Stimulated activated CD8-positive, alpha-beta memory T cell treated with anti-CD3 and anti-CD28 coated beads, Interleukin-15, amount 100 ng/mL, for 4 hours (primary cell): ENCODE results near the gene PITPNC1.
A peak's percentile ranks its signal among the peaks of the same experiment; 100 is the strongest.

Experiments
- DNase-seq, 2 donors: peaks; one replicate each; pipeline ENCODE4 v3.0.0-alpha.2; 2020; ENCODE audit warnings: low read depth in 2 of 2

PITPNC1 gene

DNA sequence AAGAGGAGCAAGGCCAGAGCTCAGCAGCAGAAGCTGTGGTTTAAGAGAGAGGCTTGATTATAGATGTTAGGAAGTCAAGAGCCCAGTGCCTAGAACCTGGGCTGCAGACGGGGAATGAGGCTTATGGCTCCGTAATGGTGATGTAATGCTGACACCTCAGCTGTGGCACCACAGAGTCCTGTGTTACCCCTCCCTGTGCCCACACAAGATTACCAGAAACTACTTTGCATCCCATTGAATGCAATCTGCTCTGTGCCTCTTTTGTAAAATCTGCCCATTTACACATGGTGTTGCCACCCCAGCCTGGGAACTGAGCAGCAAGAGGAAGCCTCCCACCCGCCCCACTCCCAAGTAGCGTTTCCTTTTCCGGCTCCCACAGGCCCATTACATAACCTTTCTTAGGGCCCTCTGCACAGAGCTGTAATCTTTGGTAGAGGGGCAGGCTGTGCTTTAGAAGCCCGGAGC is 57.0 kb downstream of the PITPNC1 start:
- peak; percentile 29 to 33 for DNase-seq

GRCh38 chr17:67435122-67435521 is 58.0 kb downstream of the PITPNC1 start:
- peak; percentile 16 to 34 for DNase-seq

GRCh38 chr17:67435786-67436185 is 58.7 kb downstream of the PITPNC1 start:
- DNase-seq: no peak

GRCh38 chr17:67436233-67436632 is 59.2 kb downstream of the PITPNC1 start:
- DNase-seq: no peak

DNA sequence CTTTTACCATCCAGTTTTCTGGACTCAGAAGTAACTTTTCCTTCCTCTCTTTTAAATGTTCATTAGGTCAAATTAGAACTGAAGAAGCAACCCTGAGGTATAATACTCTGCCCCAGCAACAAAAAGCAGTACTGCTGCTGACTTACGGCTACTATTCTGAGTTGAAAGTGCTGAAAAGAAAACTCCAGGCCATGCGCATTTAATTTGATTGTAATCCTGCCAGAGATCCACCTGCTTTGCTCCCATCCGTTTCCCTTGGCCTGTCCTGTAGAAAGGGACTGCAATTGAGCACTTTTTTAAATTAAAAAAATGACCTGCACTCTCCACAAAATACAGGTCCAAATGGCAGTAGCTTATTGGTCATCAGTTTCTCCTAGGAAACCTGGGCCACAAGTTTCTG is 61.6 kb downstream of the PITPNC1 start:
- no peak for DNase-seq

GRCh38 chr17:67439269-67439668 is 62.2 kb downstream of the PITPNC1 start:
- DNase-seq: no peak

- no peak for DNase-seq
Measured at GRCh38 chr17:67440277-67441051, 63.4 kb downstream of the PITPNC1 start.

GRCh38 chr17:67441052-67441895 is 64.2 kb downstream of the PITPNC1 start:
- peak; percentile 57 to 76 for DNase-seq

- no peak for DNase-seq
Measured at GRCh38 chr17:67441896-67442219, 64.8 kb downstream of the PITPNC1 start.

GRCh38 chr17:67442787-67443624 is 65.9 kb downstream of the PITPNC1 start:
- DNase-seq: no peak

GRCh38 chr17:67443931-67444595 is 67.0 kb downstream of the PITPNC1 start:
- no peak for DNase-seq

- DNase-seq: no peak
Measured at GRCh38 chr17:67448449-67448848, 71.4 kb downstream of the PITPNC1 start.

GRCh38 chr17:67449065-67449464 is 72.0 kb downstream of the PITPNC1 start:
- no peak for DNase-seq

DNA sequence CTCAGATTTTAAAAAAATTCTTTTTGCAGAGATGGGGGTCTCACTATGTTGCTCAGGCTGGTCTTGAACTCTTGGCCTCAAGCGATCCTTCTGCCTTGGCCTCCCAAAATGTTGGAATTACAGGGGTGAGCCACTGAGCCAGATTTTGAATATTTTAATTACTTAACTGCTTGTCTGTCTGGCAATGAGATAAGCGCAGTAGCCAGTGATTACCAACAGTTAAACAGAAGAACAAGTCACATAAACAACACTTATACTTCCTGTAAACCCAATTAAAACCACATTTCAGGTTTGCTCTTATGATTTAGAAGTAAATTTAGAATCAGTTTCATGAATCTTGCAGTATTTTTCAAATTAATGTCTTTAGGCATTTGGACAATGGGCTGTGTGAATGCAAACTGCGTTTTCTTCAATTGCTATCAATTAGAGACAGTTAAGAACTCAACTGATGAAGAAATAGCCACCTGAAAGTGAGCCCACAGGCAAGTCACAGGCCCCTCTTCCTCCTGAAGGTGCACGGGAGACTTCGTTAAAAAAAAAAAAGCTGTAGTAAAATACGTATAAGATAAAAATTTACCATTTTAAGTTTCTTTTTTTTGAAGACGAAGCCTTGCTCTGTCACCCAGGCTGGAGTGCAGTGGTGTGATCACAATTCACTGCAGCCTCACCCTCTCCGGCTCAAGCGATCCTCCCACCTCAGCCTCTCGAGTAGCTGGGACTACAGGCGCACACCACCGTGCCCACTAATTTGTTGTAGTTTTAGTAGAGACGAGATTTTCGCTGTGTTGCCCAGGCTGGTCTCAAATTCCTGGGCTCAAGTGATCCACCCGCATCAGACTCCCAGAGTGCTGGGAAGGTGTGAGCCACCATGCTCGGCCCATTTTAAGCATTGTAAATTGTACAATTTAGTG is 73.0 kb downstream of the PITPNC1 start:
- DNase-seq: no peak

DNA sequence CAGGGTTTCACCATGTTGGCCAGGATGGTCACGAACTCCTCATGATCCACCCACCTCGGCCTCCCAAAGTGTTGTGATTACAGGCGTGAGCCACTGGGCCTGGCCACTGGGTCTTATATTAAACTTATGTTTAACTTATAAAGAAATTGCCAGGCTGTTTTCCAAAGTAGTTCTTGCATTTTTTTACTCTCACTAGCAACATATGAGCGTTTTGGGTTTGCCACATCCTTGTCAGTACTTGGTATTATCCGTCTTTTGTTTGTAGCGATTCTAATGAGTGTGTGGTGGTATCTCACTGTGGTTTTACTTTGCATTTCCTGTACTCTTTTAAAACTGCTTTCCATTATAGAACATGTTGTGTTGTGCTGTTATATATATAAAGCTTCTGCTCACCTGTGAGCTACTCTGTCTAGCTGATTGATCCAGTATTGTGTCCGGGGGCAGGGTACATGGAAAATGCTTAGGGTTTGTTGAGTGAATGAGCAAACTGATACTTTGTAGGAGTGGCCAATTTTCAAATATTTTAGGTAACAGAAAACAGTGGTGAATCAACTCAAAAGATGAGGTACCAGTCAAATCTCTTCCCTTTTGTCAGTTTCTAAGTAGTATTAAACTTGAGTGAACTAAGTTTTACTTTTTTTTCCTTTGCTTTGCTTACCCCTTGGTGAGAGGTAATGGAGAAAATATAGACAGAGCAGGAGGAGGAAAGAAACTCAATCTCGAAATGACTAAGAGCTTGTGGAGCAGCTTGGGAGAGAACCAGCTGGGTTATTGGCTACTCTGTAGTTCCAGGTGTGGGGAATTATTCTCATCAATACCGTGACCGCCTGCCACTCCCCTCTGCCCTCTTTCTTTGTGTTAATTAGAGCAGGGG is 75.8 kb downstream of the PITPNC1 start:
- DNase-seq: no peak

DNA sequence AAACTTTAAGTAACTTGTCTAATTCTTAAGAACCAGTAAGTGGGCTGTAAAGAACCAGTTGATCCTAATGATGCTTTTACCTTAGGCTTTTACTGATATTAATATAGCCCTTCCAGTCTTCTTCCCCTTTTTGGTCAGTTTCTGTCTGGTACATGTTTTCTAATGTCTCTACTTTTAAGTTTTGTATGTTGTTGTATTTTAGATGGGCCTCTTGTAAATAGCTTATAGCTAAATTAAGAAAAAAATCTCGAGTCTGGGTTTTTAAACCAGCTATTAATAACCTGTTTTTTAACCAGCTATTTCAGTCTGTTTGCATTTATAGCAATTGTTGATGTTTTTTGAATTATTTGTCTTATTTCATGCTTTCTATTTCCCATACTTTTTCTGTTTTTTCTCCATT is 79.0 kb downstream of the PITPNC1 start:
- DNase-seq: no peak

DNA sequence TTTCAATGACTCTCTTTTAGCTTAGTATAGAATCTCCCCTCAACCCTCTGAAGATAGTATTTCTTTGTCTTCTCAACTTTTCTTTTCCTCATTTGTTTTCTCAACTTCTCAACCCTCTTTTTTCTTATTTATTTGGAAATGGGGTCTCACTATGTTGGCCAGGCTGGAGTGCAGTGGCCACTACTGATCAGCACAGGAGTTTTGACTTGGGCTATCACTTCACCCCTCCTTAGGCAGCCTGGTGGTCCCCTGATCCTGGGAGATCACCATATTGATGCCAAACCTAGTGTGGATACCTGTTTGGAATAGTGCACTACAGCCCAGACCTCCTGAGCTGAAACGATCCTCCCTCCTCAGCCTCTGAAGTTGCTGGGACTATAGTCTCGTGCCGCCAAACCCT is 79.8 kb downstream of the PITPNC1 start:
- DNase-seq: no peak

GRCh38 chr17:67458203-67458602 is 81.1 kb downstream of the PITPNC1 start:
- DNase-seq: no peak

GRCh38 chr17:67459985-67460384 is 82.9 kb downstream of the PITPNC1 start:
- no peak for DNase-seq
